Fibroblast of peridontal ligament (primary cell): ENCODE results near the gene ATP6V0C.
"Not testable (repeated sequence)": the region's sequence is repeated elsewhere in the genome, so short reads cannot be mapped to it uniquely, and the experiment has no call there.

ENCODE experiments used
- DNase-seq: peaks from one replicate; pipeline ENCODE4 v3.0.0-alpha.2; 2010; ENCODE audit errors: extremely low read depth

The ATP6V0C gene

DNA sequence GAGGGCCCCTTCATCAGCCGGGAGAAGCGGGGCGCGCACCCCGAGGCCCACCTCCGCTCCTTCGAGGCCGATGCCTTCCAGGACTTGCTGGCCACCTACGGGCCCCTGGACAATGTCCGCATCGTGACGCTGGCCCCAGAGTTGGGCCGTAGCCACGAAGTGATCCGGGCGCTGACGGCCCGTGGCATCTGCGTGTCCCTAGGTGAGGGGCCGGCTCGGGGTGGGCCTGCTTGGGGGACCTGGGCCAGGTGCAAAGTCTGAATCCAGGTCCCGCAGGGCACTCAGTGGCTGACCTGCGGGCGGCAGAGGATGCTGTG lies 14.0 kb downstream of the ATP6V0C start:
- DNase-seq, result no peak

- no peak for DNase-seq
These were observed 14.7 kb downstream of the ATP6V0C start for GRCh38 chr16:2528161-2529060.

DNA sequence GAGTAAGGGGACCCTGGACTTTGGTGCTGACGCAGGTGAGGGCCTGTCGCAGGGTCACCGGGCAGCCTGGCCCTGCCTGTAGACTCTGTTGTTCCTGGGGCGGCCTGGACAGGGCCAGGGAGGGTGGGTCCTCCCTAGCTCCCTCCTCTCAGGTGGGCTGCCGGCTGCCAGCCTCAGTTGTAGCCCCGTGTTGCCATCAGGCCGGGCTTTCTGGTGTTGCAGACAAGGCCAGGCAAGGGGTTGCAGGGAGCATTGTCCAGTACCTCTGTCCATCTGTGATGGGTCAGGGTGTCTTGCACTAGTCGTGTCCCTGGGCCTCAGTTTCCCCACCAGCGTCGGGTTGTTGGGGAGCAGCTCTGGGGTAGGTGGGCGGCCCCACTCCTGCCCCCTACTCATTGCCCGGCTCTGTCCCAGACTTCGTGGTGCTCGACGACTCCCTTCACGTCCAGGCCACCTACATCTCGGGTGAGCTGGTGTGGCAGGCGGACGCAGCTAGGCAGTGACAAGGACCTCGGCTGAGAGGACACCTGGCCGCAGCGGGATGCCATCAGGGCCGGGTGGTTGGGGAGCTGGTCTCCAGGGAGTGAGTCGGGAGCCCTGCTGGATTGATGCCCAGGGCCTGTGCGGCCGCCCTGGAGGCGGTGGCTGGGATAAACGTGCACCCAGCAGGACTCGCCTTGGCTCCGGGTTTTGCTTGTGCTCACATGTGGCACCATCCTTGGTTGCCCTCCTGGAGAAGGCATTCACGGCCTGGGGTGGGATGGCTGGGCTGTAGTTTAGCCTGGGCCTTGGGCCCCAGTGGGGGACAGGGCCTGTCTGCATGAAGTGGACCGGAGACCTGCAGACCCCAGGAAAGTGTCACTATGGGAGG lies 15.5 kb downstream of the ATP6V0C start:
- DNase-seq, result no peak

- DNase-seq, result no peak
These were observed 16.3 kb downstream of the ATP6V0C start for GRCh38 chr16:2529961-2530628.

DNA sequence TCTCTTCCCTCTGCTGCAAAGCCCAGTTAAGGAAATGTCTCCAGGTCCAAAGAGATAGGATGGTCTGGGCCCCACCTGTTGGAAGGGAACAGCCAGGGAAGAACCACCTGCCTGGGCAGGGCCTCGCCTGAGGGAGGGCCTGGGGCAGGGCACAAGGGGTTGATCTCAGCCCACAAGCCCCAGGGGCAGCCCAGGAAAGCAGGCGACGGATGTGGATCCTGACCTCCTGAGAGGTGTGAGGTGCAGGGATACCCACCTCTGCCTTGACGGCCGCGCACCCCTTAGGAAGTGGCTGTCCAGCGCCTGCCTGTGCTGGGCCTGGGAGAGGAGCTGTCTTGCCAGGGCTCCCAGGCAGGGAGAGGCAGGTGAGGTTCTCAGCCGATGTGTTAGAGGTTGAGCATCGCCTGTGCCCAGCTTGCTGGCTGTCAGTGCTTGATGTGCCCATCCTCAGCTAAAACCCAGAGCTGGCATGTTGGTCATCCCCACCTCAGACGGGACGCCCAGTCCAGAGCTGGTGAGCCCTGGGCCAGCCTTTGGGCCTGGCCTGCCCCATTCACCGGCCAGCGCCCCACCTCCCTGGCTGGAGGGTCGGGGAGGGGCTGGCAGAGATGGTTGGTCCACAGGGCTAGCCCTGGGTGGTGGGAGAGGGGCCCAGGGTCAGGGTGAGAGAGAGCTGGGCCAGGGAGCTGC lies 17.0 kb downstream of the ATP6V0C start:
- no peak for DNase-seq

GRCh38 chr16:2531371-2531695 lies 17.6 kb downstream of the ATP6V0C start, which contains the start of gene CEMP1:
Gene CEMP1 (minus strand): TSS chr16:2531408. CDS start chr16:2531073, 335 bp downstream.
- DNase-seq, result no peak

DNA sequence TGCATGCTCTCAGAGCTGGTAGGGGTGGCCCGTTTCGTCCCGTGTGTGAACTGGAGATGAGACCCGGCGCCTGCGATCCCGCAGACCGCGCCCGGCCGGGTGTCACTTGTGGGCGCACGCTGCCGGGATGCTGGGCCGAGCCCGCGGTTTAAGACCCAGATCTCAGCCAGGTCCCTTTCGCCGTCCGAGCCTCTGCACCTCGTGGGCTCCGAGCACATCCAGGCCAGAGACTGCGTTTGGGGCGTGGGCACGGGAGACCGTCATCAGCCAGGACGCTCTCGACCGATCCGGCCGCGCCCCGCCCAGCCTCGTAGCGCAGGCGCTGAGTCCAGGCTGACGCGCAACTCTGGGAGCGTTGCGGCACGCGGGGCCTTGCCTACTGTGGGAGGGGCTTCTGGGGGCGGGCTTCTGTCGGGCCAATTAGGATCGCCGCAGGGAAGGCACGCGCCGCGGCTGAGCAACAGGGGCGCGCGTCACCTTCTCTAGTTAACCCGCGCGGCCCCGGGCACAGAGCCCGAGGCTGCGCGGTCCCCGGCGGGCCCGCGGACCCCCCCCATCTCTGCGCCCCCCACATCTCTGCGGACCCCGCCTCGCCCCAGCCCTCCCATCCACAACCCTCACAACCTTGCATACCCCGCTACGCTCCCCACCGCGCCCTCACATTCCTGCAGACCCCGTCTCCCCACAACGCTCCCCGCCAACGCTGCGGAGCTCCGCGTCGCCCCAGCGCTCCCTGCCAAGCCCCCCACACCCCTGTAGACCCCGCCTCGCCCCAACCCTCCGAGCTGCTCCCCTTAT lies 18.1 kb downstream of the ATP6V0C start:
- DNase-seq, result peak; percentile 94

- peak; percentile 46 for DNase-seq
These were observed 18.9 kb downstream of the ATP6V0C start for GRCh38 chr16:2532494-2533141.

- DNase-seq, result not testable (repeated sequence)
These were observed 19.5 kb downstream of the ATP6V0C start for GRCh38 chr16:2533142-2533755.

GRCh38 chr16:2533912-2534311 lies 20.2 kb downstream of the ATP6V0C start:
- no peak for DNase-seq

- DNase-seq, result not testable (repeated sequence)
These were observed 20.6 kb downstream of the ATP6V0C start for GRCh38 chr16:2534335-2534734.

- peak; percentile 71 for DNase-seq
These were observed 21.9 kb downstream of the ATP6V0C start for GRCh38 chr16:2535625-2536013.

DNA sequence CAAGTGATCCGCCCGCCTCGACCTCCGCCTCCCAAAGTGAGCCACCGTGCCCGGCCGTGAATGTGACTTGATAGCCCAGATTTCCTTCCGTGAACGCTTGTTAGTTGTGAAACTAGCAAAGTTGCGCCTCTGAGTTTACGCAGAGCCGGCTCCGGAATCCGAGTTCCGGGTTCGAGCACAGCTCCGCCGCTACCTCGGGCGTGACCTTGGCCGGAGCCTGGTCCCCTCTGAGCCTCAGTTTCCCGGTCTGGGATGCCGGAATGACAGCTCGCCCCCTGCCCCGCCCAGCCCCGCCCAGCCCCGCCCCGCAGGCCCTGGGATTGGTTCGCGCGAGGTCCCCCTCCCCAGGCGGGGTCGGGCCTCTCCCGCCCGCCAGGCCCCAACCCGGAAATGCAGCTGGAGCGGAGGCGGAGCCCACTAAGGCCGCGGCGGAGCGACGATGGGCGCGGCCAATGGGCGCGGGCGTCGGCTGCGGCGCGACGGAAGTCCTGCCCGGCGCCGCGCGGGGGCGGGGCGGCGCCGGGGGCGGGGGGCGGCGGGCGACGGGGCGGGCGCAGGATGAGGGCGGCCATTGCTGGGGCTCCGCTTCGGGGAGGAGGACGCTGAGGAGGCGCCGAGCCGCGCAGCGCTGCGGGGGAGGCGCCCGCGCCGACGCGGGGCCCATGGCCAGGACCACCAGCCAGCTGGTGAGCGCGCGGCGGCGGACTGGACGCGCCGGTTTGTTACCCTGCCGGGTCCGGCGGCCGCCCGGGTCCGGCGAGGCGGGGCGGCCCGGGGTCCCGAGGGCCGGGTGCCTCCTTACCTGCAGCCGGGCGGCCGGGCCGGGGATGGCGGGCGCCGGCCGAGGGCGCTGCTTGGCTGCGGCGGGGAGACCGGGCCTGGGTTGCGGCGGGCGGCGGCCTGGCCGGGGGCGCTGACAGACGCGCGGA lies 24.0 kb downstream of the ATP6V0C start, which contains the start of gene PDPK1:
TSS of gene PDPK1 (plus strand) at position 571 of the 929 bp plus-strand sequence. CDS start at position 663, 92 bp downstream.
- DNase-seq, result peak; percentile 88

DNA sequence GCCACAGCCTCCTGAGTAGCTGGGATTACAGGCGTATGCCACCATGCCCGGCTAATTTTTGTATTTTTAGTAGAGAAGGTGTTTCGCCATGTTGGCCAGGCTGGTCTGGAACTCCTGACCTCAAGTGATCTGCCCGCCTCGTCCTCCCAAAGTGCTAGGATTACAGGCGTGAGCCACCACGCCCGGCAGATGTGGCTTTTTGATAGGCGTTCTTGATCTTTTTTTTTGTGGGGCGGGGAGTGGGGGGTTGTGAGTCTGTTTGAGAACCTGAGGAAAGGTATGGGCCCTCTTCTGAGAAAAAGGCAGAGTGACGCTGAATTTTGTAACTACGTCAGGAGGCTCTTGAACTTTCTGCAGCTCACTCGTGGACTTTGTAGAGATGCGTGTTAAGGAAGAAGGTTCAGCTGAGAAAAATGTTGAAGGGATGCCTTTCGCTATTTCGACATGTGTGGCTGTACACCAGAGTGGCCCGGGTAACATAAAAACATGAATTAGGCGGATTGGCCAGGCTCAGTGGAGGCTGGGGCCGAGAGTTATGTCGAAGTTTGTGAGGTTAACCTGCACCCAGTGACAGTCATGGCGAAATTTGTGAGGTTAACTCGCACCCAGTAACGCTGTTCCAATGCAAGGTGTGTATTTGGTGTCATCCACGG lies 25.6 kb downstream of the ATP6V0C start:
- not testable (repeated sequence) for DNase-seq

DNA sequence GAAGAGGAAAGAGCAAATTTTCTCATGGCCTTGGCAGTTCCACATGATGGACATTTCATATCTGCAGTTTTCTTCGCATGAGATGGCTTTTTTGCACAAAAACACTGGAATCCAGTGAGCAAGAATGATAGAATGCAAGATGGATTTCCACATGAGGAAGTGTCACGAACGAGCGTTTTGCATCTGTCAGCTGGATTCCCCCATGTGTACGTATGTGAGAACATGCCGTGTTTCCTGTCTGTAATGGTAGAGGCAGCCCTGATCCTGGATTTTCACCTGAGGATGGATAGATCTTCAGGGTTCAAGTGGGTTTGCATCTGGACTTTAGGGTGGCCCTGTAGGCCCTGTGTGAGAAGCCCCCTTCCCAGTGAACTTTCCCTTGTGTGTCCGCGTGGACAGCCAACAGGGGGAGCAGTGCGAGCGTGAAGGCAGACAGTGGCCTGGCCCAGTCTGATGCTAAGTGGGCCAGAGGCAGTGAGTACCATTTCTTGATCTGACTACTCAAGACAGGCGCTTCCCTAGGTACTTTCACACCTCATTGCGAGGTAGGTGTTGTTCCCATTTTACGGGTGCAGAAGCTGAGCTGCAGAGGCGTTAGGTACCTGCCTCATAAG lies 26.2 kb downstream of the ATP6V0C start:
- peak; percentile 19 for DNase-seq

DNA sequence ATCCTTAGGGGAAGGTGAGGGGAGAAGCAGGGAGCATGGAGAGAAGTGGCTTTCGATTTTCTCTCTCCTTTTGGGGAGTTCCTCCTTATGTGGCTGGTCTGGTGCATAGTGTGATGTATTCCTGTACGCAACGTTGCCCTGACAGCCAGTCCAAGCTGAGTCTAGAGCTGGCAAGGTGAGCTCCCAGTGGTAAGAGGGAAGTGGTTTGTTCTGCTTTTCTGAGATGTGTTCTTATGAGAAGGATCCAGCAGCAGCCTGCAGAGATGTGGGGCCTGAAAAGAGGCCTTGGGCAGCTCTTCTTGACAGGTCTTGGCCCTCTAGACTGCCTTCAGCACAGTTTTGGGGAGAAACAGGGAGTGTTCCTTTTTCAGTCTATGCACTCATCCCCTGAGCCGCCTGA lies 27.2 kb downstream of the ATP6V0C start:
- DNase-seq, result not testable (repeated sequence)

GRCh38 chr16:2541409-2541808 lies 27.7 kb downstream of the ATP6V0C start:
- DNase-seq, result not testable (repeated sequence)

DNA sequence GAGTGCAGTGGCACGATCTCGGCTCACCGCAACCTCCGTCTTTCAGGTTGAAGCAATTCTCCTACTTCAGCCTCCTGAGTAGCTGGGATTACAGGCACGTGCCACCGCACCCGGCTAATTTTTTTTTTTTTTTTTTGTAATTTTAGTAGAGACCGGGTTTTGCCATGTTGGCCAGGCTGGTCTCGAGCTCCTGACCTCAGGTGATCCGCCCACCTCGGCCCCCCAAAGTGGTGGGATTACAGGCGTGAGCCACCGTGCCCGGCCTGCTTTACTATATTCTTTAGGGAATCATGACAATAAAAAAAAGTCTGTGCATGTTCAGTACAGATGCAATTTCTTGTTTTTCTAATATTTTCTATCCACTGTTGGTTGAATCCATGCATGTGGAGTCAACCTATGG lies 30.0 kb downstream of the ATP6V0C start:
- DNase-seq, result not testable (repeated sequence)
